H9 (cell line): ENCODE results near the gene PSMA2. TPM values are rescaled to one million over a fixed set of nuclear protein-coding genes. Genes with fewer than 3 reads are reported as not detected.
A peak's percentile ranks its signal among the peaks of the same experiment; 100 is the strongest.

Experiments used
- DNase-seq: peaks from one replicate; pipeline ENCODE4 v3.0.0-alpha.2; 2017
- H2AFZ ChIP-seq: one replicate; pipeline ENCODE4 v1.6.1; 2013; ENCODE audit warnings: mild to moderate bottlenecking, low read length, control low read depth, moderate library complexity
- H2AK5ac ChIP-seq: 2 replicates; pipeline ENCODE4 v1.6.1; 2013; ENCODE audit warnings: low read length, control low read depth, mixed read lengths; ENCODE audit not compliant: insufficient read length
- H2BK120ac ChIP-seq: one replicate; pipeline ENCODE4 v1.6.1; 2013; ENCODE audit warnings: low read depth, mild to moderate bottlenecking, low read length, control low read depth, inconsistent platforms; ENCODE audit not compliant: poor library complexity, severe bottlenecking
- H2BK12ac ChIP-seq: 2 replicates; pipeline ENCODE4 v1.6.1; 2013; ENCODE audit warnings: low read length, control low read depth, mixed read lengths, low read depth; ENCODE audit not compliant: insufficient read length
- H2BK15ac ChIP-seq: 2 replicates; pipeline ENCODE4 v1.6.1; 2013; ENCODE audit warnings: low read depth, low read length, control low read depth
- H2BK20ac ChIP-seq: one replicate; pipeline ENCODE4 v1.6.1; 2013; ENCODE audit warnings: low read depth, mild to moderate bottlenecking, low read length, control low read depth, inconsistent platforms; ENCODE audit not compliant: poor library complexity, severe bottlenecking
- H2BK5ac ChIP-seq: 2 replicates; pipeline ENCODE4 v1.6.1; 2013; ENCODE audit warnings: low read length, control low read depth, mixed read lengths; ENCODE audit not compliant: insufficient read length
- H3K14ac ChIP-seq: 2 replicates; pipeline ENCODE4 v1.6.1; 2013; ENCODE audit warnings: low read length, control low read depth; ENCODE audit not compliant: insufficient read depth
- H3K18ac ChIP-seq: 2 replicates; pipeline ENCODE4 v1.6.1; 2013; ENCODE audit warnings: low read depth, mild to moderate bottlenecking, mixed read lengths, low read length, control low read depth; ENCODE audit not compliant: insufficient read length
- H3K23ac ChIP-seq: 2 replicates; pipeline ENCODE4 v1.6.1; 2013; ENCODE audit warnings: low read length, control low read depth, mixed read lengths, low read depth; ENCODE audit not compliant: insufficient read length
- H3K23me2 ChIP-seq: 2 replicates; pipeline ENCODE4 v1.6.1; 2013; ENCODE audit warnings: low read depth, mild to moderate bottlenecking, mixed read lengths, low read length, control low read depth; ENCODE audit not compliant: insufficient read length, poor library complexity, severe bottlenecking
- H3K27ac ChIP-seq: 2 replicates; pipeline ENCODE4 v1.5.1; 2013; ENCODE audit warnings: low read length, control low read depth, mixed read lengths, low read depth; ENCODE audit not compliant: insufficient read length
- H3K27me3 ChIP-seq: 2 replicates; pipeline ENCODE4 v1.6.1; 2013; ENCODE audit warnings: low read length, control low read depth, inconsistent platforms; ENCODE audit not compliant: insufficient read depth
- H3K4ac ChIP-seq: 2 replicates; pipeline ENCODE4 v1.6.1; 2013; ENCODE audit warnings: low read depth, mild to moderate bottlenecking, control low read depth, inconsistent platforms, low read length, moderate library complexity
- H3K4me1 ChIP-seq: 2 replicates; pipeline ENCODE4 v1.6.1; 2013; ENCODE audit warnings: low read length, control low read depth, inconsistent platforms; ENCODE audit not compliant: insufficient read depth
- H3K4me2 ChIP-seq: 2 replicates; pipeline ENCODE4 v1.6.1; 2013; ENCODE audit warnings: low read length, control low read depth, mixed read lengths; ENCODE audit not compliant: insufficient read length, insufficient read depth
- H3K56ac ChIP-seq: 2 replicates; pipeline ENCODE4 v1.6.1; 2013; ENCODE audit warnings: low read depth, mild to moderate bottlenecking, mixed read lengths, low read length, control low read depth; ENCODE audit not compliant: insufficient read length
- H3K79me1 ChIP-seq: 2 replicates; pipeline ENCODE4 v1.6.1; 2013; ENCODE audit warnings: low read depth, mild to moderate bottlenecking, moderate library complexity, low read length, control low read depth, inconsistent platforms; ENCODE audit not compliant: insufficient read depth, poor library complexity, severe bottlenecking
- H3K79me2 ChIP-seq: 2 replicates; pipeline ENCODE4 v1.6.1; 2013; ENCODE audit warnings: low read length, control low read depth, inconsistent platforms; ENCODE audit not compliant: insufficient read depth
- H3K9ac ChIP-seq: 2 replicates; pipeline ENCODE4 v1.6.1; 2013; ENCODE audit warnings: low read length, control low read depth, mixed read lengths; ENCODE audit not compliant: insufficient read length; ENCODE audit errors: extremely low read depth
- H3K9me3 ChIP-seq: one replicate; pipeline ENCODE4 v1.6.1; 2013; ENCODE audit warnings: low read depth, low read length, inconsistent platforms; ENCODE audit not compliant: control insufficient read depth
- H3T11ph ChIP-seq: one replicate; pipeline ENCODE4 v1.6.1; 2013; ENCODE audit warnings: mild to moderate bottlenecking, low read length, control low read depth, inconsistent platforms
- H4K20me1 ChIP-seq: one replicate; pipeline ENCODE4 v1.6.1; 2013; ENCODE audit not compliant: control insufficient read depth, insufficient read length, insufficient read depth
- H4K5ac ChIP-seq: 2 replicates; pipeline ENCODE4 v1.6.1; 2013; ENCODE audit warnings: low read depth, mild to moderate bottlenecking, mixed read lengths, low read length, control low read depth; ENCODE audit not compliant: insufficient read length
- H4K8ac ChIP-seq: replicated peaks from 2 replicates; pipeline ENCODE4 v1.6.1; 2013; ENCODE audit warnings: low read length, control low read depth, mixed read lengths, low read depth; ENCODE audit not compliant: insufficient read length
- H4K91ac ChIP-seq: 2 replicates; pipeline ENCODE4 v1.6.1; 2013; ENCODE audit warnings: low read depth, mild to moderate bottlenecking, moderate library complexity, mixed read lengths, low read length, control low read depth; ENCODE audit not compliant: insufficient read length
- H3K27ac Mint-ChIP-seq, 3 experiments: 2 replicates in 2 of 3; 3 replicates in 1 of 3; pipeline ENCODE4 v1.8.0; 2020 to 2021; ENCODE audit warnings: mixed read lengths in 3 of 3, mild to moderate bottlenecking in 1 of 3, moderate library complexity in 1 of 3
- H3K27me3 Mint-ChIP-seq: 2 replicates; pipeline ENCODE4 v1.8.0; 2021; ENCODE audit warnings: low read depth, mild to moderate bottlenecking, moderate library complexity, mixed read lengths
- H3K36me3 Mint-ChIP-seq, 3 experiments: 2 replicates in 2 of 3; 3 replicates in 1 of 3; pipeline ENCODE4 v1.8.0; 2020 to 2021; ENCODE audit warnings: low read depth in 3 of 3, mixed read lengths in 3 of 3; ENCODE audit not compliant: insufficient read depth in 1 of 3
- H3K4me1 Mint-ChIP-seq, 2 experiments: 2 replicates each; pipeline ENCODE4 v1.8.0; 2020; ENCODE audit warnings: mixed read lengths in 2 of 2
- H3K4me3 Mint-ChIP-seq, 2 experiments: 2 replicates in 1 of 2; 3 replicates in 1 of 2; pipeline ENCODE4 v1.8.0; 2020 to 2021; ENCODE audit warnings: mild to moderate bottlenecking in 2 of 2, mixed read lengths in 2 of 2, moderate library complexity in 1 of 2
- H3K9me3 Mint-ChIP-seq, 2 experiments: 2 replicates in 1 of 2; 3 replicates in 1 of 2; pipeline ENCODE4 v1.8.0; 2020; ENCODE audit warnings: mild to moderate bottlenecking in 2 of 2, mixed read lengths in 2 of 2, moderate library complexity in 1 of 2
- WGBS: extraction: QIAGEN DNeasy Blood & Tissue Kit; methylation state at CpG from one replicate; pipeline ENCODE4 v1.1.7; 2013; ENCODE audit warnings: missing lambda C conversion rate, low lambda C conversion rate, mixed read lengths; ENCODE audit not compliant: insufficient read length; ENCODE audit errors: extremely low coverage; 5-methylcytosine and 5-hydroxymethylcytosine counted together
- total RNA-seq: library from RNA; stranded (reverse); gene quantifications from 2 replicates; pipeline ENCODE4 v1.2.1, GENCODE V29; 2021
- TF ChIP-seq, protein P1 (sequence below): fragments of 200-600 bp; sonication (generic); conservative IDR thresholded peaks from 3 replicates; pipeline ENCODE4 v1.8.0; 2021; ENCODE audit warnings: antibody characterized with exemption, mild to moderate bottlenecking

The PSMA2 gene
- total RNA-seq, 1 experiment from 2014 or later = 227 TPM

DNA sequence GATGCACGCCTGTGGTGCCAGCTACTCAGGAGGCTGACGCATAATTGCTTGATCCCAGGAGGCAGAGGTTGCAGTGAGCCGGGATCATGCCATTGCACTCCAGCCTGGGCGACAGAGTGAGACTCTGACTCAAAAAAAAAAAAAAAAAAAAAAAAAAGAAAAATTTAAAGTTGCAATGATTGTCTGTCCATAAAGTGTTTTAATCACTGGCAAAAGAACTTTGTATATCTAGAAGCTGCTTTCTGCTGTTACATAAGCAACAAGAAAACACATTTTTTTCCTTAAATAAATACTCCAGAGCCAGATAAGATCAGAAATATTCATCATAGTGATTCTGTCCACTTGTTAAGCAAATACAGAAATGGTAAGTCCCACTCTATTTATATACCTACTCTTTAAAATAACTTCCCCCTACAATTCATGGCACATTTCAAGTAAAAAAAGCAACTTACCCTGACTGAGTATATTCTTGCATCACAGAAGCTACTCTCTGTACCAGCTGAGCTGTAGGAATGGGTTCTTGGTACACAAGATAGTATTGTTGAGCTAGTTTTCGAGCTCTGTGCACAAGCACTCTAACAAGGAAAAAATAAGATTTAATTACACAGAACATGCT, 7.6 kb downstream of the PSMA2 start:
- no peak overlapping the region for H3K9ac ChIP-seq
- H3K4me1 ChIP-seq = no peaks in the 10 kb centered on the region
- DNase-seq = no peak
- no peak overlapping the region for H2BK5ac ChIP-seq
- no peak overlapping the region for H3K23ac ChIP-seq
- no peak overlapping the region for H2BK12ac ChIP-seq
- Mint-ChIP-seq H3K27me3 (no peaks in the 10 kb centered on the region), H3K27ac (peak overlapping the region in 1 of 3 experiments; percentile 4; a peak in 1 of 7 replicates), H3K4me3 (no peak overlapping the region), H3K36me3 (peaks cover 38 to 82% (median 80%) of the 10 kb centered on the region in 3 experiments; a peak in 6 of 7 replicates), H3K9me3 (no peaks in the 10 kb centered on the region), H3K4me1 (peaks cover 5 to 23% of the 10 kb centered on the region in 2 experiments)
- H2BK15ac ChIP-seq = no peak overlapping the region
- H2AK5ac ChIP-seq = no peak overlapping the region
- TF ChIP-seq, protein P1, sequence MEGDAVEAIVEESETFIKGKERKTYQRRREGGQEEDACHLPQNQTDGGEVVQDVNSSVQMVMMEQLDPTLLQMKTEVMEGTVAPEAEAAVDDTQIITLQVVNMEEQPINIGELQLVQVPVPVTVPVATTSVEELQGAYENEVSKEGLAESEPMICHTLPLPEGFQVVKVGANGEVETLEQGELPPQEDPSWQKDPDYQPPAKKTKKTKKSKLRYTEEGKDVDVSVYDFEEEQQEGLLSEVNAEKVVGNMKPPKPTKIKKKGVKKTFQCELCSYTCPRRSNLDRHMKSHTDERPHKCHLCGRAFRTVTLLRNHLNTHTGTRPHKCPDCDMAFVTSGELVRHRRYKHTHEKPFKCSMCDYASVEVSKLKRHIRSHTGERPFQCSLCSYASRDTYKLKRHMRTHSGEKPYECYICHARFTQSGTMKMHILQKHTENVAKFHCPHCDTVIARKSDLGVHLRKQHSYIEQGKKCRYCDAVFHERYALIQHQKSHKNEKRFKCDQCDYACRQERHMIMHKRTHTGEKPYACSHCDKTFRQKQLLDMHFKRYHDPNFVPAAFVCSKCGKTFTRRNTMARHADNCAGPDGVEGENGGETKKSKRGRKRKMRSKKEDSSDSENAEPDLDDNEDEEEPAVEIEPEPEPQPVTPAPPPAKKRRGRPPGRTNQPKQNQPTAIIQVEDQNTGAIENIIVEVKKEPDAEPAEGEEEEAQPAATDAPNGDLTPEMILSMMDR = no peak
- no peak overlapping the region for H3K4me2 ChIP-seq
- no peaks in the 10 kb centered on the region for H3K23me2 ChIP-seq
- H3K4ac ChIP-seq = no peak overlapping the region
- H3K56ac ChIP-seq = no peak overlapping the region
- H3K79me2 ChIP-seq = peaks cover 10% of the 10 kb centered on the region
- H4K8ac ChIP-seq = no peak overlapping the region
- no peaks in the 10 kb centered on the region for H3K9me3 ChIP-seq
- no peak overlapping the region for H4K91ac ChIP-seq
- H2AFZ ChIP-seq = no peak overlapping the region
- no peak overlapping the region for H2BK20ac ChIP-seq
- H4K20me1 ChIP-seq = no peaks in the 10 kb centered on the region
- H4K5ac ChIP-seq = no peak overlapping the region
- no peak overlapping the region for H3K14ac ChIP-seq
- peaks cover 3% of the 10 kb centered on the region for H3K79me1 ChIP-seq
- no peak overlapping the region for H3K18ac ChIP-seq
- H2BK120ac ChIP-seq = no peak overlapping the region
- no peak overlapping the region for H3T11ph ChIP-seq
- no CpG with 5 or more reads among the region's 5 CpGs for WGBS
- no peak overlapping the region for H3K27ac ChIP-seq
- no peaks in the 10 kb centered on the region for H3K27me3 ChIP-seq
